ENCODE results near the gene SLC44A2.

Gene SLC44A2

GRCh38 chr19:10625003-10625761, at the start of gene SLC44A2:
Gene SLC44A2 (plus strand): TSS chr19:10625553. CDS start chr19:10625634, 81 bp downstream.
- DNase-seq (ENCODE audit: low spot score): no peak

- no peak for DNase-seq (ENCODE audit: low spot score)
Observed at GRCh38 chr19:10577951-10578350, 47.4 kb upstream of the SLC44A2 start.

GRCh38 chr19:10580979-10581631, 44.2 kb upstream of the SLC44A2 start:
- DNase-seq (ENCODE audit: low spot score): peak; percentile 84

GRCh38 chr19:10582091-10582490, 43.3 kb upstream of the SLC44A2 start:
- no peak for DNase-seq (ENCODE audit: low spot score)

GRCh38 chr19:10583036-10583776, 42.1 kb upstream of the SLC44A2 start:
- no peak for DNase-seq (ENCODE audit: low spot score)

GRCh38 chr19:10586396-10586795, 39.0 kb upstream of the SLC44A2 start:
- DNase-seq (ENCODE audit: low spot score): no peak

- DNase-seq (ENCODE audit: low spot score): no peak
Observed at GRCh38 chr19:10587022-10587838, 38.1 kb upstream of the SLC44A2 start, which contains the start of gene AP1M2. Gene AP1M2 (minus strand): TSS chr19:10587312. CDS start chr19:10587231, 81 bp downstream.

- no peak for DNase-seq (ENCODE audit: low spot score)
Observed at GRCh38 chr19:10587839-10588150, 37.6 kb upstream of the SLC44A2 start.

- DNase-seq (ENCODE audit: low spot score): no peak
Observed at GRCh38 chr19:10593148-10593547, 32.2 kb upstream of the SLC44A2 start.

GRCh38 chr19:10593820-10594637, 31.3 kb upstream of the SLC44A2 start:
- no peak for DNase-seq (ENCODE audit: low spot score)

- no peak for DNase-seq (ENCODE audit: low spot score)
Observed at GRCh38 chr19:10600149-10600548, 25.2 kb upstream of the SLC44A2 start.

- peak; percentile 65 for DNase-seq (ENCODE audit: low spot score)
Observed at GRCh38 chr19:10601999-10602329, 23.4 kb upstream of the SLC44A2 start.

- DNase-seq (ENCODE audit: low spot score): peak; percentile 30
Observed at GRCh38 chr19:10602330-10603083, 22.8 kb upstream of the SLC44A2 start.

GRCh38 chr19:10603084-10603872, 22.1 kb upstream of the SLC44A2 start:
- peak; percentile 40 for DNase-seq (ENCODE audit: low spot score)

- DNase-seq (ENCODE audit: low spot score): no peak
Observed at GRCh38 chr19:10603873-10604459, 21.4 kb upstream of the SLC44A2 start.

- DNase-seq (ENCODE audit: low spot score): peak; percentile 37
Observed at GRCh38 chr19:10604460-10604980, 20.8 kb upstream of the SLC44A2 start.

- DNase-seq (ENCODE audit: low spot score): no peak
Observed at GRCh38 chr19:10611907-10612306, 13.4 kb upstream of the SLC44A2 start.

GRCh38 chr19:10612499-10613119, 12.7 kb upstream of the SLC44A2 start:
- DNase-seq (ENCODE audit: low spot score): no peak
